Mucosa of gallbladder (tissue), 1 donor: ENCODE measurements around the gene IL36B. TPM values are rescaled to one million over a fixed set of nuclear protein-coding genes. Genes with fewer than 3 reads are reported as not detected.

Source experiments
- DNase-seq: peaks from one replicate; pipeline ENCODE4 v3.0.0-alpha.2; 2020; ENCODE audit warnings: low spot score
- total RNA-seq: library from RNA; stranded (reverse); gene quantifications from one replicate; pipeline ENCODE4 v1.2.1, GENCODE V29; 2021
- donor health status: DM: no; HTN: no; CAD: no.

The IL36B gene
- total RNA-seq, 1 donor from 2014 or later = not detected

DNA sequence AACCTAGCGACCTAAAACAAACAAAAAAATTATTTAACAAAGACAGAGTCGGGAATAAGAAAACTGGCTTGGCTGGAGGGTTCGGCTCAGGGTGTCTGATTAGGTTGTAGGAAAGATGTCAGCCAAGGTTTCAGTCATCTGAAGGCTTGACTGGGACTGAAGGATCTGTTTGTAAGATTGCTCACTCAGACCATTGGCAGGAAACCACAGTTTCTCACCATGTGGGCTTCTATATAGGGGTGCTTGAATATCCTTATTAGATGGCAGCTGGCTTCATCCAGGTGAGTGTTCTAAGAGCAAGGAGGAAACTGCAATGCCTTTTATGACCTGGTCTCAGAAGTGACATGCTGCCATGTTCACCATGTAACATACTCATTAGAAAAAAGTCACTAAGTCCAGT, 999 bp upstream of the IL36B start:
- no peak for DNase-seq

DNA sequence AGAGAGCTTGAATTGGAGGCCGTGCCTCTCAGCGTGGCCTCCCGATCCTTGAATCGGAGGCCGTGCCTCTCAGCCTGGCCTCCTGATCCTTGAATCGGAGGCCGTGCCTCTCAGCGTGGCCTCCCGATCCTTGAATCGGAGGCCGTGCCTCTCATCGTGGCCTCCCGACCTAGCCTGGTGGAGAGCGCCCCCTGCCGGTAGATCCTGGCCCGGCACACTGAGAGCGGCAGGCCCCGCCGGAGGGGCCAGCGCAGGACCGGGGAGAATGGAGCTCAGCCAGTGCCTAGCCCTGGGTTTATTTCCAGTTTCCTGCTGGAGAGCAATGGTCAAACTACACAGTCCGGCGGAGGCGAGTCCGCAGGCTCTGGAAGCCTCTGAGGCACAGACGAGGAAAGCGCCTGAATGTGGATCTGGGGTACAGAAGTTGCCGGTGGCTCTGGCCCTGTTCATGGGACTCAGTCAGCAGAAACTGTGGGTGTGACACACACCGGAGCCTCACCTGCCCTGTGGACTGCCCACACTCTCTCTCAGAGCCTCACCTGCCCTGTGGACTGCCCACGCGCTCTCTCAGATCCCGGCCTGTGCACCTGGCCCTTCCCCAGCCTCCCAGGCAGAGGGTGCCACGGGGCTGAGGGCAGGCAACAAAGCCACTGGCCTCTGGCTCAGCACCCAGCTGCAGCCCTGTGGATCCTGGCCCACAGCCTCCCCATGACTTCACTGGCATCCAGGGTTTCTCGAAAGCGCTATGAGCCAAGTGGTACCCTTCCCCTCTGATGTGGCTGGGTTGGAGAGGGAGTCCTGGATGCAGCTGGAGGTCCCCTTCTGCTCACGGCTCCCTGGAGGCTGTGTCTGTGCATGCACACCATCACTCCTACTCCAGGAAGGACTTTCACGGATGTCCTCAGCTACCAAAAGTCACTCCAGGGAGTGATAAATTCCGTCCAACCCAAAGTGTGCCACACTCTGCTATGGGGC, 1.5 kb downstream of the IL36B start:
- no peak for DNase-seq

DNA sequence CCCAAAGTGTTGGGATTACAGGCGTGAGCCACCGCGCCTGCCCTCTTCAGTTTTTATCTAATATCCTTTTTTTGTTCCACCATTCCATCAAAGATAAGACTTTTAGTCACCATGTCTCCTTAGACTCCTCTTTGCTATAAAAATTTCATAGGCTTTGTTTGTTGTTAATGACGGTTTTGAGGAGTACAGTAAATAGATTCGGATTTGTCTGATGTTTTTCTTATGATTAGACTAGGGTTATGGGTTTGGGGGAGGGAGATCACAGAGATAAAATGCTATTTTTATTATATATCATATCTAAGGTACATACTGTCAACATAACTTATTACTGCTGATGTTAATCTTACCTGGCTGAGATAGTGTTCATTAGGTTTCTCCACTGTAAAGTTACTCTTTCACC, 6.2 kb downstream of the IL36B start:
- no peak for DNase-seq

DNA sequence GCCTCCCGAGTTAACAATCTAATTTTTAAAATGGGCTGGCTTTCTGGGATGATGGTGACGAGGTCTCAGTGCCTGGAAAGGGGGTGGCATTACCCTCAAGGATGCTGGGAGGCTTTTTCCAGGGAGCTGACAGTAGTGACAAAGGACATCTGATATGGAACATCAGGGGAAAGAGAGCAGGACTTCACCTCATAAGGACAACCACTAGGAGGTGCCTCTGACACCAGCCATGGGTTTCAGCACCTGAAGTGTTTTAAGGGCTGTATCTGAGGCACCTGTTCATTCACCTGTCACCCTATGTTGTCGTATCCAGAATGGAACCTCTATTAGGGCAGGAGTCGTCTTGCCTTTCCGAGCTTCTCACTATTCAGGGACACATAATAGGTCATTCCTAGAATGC, 10.8 kb downstream of the IL36B start:
- DNase-seq = no peak

DNA sequence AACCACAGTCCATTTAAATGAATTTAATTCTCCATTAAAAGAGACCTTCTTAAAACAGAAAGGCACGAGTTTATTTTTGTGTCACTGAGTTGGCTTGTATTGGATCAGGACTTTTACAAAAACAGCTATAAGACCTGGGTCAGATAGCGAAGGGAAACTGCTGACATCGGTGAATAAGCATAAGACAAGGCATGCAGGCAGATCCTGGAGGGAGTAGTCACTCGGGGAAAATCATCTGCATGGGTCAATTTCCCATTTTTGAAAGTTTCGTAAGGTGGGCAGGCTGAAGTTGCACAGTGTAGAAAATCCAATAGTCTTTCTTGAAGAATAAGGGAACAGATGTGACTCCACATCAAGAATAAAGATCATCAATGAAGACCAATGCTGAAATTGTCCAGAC, 12.9 kb downstream of the IL36B start:
- no peak for DNase-seq

DNA sequence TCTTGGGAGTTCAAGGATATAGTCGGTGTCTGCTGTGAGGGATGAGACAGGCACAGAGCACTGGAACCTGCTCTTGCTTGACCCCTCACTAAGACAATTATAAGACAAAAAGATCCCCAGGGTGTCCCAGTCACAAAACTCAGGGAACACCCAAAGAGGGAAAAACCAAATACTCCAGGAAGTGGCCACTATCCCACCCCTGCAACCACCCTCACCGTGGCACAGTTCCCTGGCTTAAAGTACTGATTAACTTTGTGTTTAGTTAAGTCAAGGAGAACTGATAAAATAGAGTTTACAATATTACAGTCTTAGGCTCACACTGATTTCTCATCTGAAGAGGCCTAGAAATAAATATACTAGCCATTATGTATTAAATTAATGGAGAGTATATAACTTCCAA, 13.5 kb downstream of the IL36B start:
- DNase-seq = no peak

DNA sequence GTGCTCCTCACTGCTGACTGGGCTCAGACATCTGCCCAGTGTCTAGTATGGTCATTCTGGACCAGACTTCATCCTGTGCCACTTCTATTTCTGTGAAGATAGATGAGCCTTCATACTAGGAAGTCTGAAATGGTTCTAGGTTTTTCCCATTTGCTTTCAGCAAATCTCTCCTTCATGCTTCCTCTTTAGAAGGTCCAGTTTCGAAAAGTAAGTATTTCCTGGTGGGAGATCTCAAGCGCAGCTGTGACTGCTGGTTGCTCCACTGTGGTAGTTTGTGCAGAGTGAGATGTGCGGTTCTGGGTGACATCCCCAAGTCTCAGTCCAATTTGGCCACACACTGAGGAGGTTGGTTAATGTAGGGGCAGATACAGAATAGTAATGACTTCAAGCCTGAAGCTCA, 14.4 kb downstream of the IL36B start:
- DNase-seq = no peak

- no peak for DNase-seq
Observed at GRCh38 chr2:113036763-113037162, 15.9 kb downstream of the IL36B start.

- no peak for DNase-seq
Observed at GRCh38 chr2:113034016-113034415, 18.7 kb downstream of the IL36B start.

DNA sequence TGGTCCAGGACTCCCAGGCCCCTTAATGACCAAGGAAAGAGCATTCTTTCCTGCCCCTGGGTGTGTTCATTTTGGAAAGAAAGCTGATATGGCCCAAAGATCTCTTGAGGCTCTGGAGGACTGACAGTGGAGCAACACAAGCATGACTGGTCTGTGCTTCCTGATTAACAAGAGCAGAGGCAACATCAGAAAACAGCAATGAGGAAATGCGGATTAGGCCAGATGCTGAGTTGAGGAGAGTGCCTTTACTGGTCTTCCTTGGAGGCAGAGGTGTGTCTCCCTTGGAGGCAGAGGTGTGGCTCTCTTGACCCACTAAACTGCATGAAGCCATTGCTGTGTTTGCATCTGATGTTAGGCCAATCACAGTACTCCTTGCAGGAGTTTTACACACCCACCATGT, 19.9 kb downstream of the IL36B start:
- DNase-seq = no peak

DNA sequence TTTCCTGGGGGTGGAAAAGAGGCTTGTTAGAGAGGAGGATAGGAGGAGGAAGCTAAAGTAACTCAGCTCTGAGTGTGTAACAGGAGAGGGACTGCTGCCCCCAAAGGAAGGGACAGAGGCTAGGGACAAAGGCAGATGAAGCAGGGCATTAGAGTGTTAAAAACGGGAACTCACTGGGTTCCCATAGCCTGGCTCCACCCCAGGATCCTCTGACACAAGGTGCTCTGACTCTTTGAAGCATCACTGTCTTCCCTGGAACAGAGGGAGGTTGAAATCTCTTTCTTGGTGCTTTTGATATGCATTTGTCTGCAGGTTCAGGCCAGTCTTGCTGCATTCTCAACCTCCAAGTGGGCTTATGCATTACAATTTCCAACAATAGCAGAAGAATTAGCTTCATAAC, 24.6 kb downstream of the IL36B start:
- no peak for DNase-seq

- no peak for DNase-seq
Observed at GRCh38 chr2:113027691-113028090, 25.0 kb downstream of the IL36B start.

DNA sequence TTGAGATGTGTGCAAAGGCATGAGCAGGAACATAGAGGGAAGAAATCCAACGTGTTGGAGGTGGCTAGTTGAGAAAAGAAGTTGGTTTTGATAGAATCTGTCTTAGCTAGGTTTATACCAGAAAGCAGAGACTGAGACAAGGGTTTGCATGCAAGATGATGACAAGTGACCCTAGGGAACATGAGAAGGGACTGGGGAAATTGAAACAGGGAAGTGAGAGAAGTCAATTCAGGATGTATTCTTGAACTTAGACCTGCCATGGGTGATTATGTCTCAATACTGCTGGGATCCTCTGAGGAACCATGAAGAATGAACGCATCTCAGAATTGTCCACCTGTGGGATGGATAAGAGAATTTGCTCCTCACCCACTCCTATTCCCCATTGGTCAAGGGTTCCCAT, 26.9 kb downstream of the IL36B start:
- DNase-seq = no peak

DNA sequence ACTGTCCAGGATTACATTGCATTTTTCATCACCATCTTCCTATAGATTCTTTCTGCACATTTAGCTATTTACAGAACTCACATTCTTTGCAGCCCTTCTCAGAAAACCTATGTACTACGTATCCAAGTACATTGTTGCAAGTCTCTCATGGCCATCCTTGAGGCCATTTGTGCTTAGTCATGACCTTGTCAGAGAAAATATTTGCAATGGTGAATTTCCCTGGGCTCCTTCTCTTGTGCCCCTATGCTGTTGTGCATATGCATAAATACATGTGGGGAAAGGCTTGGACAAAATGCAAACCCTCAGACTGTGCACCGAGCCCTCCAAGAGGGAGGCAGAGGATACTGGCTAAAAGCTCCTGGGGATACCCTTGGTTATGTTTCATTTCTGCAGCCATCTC, 27.9 kb downstream of the IL36B start:
- DNase-seq = no peak

- no peak for DNase-seq
Observed at GRCh38 chr2:113021312-113021711, 31.4 kb downstream of the IL36B start.

GRCh38 chr2:113018509-113018908, 34.2 kb downstream of the IL36B start:
- DNase-seq = no peak

GRCh38 chr2:113015655-113016054, 37.0 kb downstream of the IL36B start:
- no peak for DNase-seq

GRCh38 chr2:113015042-113015441, 37.6 kb downstream of the IL36B start:
- DNase-seq = no peak

DNA sequence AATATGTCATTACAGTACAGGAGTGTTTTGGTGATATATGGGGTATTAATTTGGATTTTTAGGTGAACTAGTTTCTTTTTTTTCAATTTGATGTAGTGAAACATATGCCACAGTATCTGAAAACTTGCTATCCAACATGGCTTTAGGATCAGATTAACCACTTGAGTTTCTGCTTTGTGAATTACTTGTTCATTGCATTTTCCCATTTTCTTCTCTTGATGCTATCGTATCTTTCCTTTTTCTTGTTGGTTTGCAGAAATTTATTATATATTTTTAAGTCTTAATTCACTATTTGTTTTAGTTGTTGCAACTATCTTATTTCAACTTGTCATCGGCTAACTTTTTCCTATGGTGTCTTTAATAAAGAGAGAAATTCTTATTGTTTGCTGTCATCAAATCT, 38.6 kb downstream of the IL36B start:
- no peak for DNase-seq

DNA sequence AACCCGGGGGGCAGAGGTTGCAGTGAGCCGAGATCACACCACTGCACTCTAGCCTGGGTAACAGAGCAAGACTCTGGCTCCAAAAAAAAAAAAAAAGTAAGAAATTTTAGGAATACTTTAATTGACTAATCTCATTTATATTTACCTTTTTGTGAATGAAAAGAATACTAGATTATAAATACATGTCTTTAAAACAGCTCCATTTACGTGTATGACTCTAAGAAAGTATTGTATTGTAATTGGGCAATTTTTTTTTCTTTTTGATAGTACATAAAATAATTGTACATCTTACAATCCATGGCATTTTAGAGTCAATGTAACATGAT, 39.4 kb downstream of the IL36B start:
- no peak for DNase-seq

DNA sequence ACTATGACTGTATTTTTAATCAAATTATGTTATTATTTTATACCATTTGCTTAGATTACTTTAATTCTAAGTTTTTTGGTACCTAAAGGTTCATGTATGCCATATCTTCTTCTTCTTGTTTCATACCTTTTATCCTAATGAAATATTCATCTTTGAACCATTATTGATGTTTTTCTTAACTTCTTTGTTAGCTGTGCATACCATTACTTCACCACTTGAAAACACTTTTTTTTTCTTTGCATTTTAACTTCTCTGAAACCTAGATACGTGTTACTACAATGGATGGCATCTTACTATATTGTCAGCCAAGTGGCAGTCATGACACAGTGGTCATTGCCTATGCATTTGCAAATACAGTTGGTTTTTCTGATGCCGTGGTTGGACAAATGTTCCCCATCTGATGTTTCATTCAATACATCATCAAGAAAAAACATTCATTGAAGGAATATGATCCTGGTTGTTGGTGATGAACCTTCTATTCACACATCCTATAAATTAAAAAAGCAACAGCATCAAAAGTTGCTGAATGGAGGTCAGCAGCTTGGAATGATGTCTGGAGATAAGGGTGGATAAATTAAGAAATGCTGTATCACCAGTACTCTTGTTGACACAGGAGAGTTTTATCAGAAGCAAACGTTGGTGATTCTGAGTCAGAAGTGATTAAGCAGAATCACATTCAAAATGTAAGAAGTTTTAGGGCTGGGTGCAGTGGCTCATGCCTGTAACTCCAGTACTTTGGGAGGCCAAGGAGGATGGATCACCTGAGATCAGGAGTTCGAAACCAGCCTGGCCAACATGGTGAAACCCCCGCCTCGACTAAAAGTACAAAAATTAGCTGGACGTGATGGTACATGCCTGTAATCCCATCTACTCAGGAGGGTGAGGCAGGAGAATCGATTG, 40.0 kb downstream of the IL36B start:
- no peak for DNase-seq

DNA sequence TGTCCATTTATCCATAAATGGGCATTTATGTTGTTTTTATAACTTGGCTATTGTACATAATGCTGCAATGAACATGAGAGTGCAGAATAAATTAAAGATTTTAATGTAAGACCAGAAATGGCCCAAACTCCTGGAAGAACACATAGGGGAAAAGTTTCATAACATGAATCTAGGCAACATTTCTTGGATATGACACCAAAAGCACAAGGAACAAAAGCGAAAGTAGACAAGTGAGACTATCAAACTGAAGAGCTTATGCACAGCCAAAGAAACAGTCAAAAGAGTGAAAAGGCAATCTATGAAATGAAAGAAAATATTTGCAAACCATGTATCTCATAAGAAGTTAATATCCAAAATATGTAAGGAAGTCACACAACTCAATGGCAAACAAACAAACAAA, 41.6 kb downstream of the IL36B start:
- DNase-seq = no peak

- DNase-seq = no peak
Observed at GRCh38 chr2:113010088-113010487, 42.6 kb downstream of the IL36B start.
